GM23248 (cell line): ENCODE measurements around the gene ATP9A. TPM values are rescaled to one million over a fixed set of nuclear protein-coding genes. Genes with fewer than 3 reads are reported as not detected.
A peak's percentile ranks its signal among the peaks of the same experiment; 100 is the strongest.

Experiments
- DNase-seq: peaks from one replicate; pipeline ENCODE4 v3.0.0-alpha.2; 2015
- H2AFZ ChIP-seq: fragments of 200-600 bp; sonication (generic); 2 replicates; pipeline ENCODE4 v1.6.1; 2016; ENCODE audit warnings: antibody characterized with exemption
- H3F3A ChIP-seq: fragments of 200-600 bp; sonication (generic); 2 replicates; pipeline ENCODE4 v1.6.1; 2016; ENCODE audit warnings: mild to moderate bottlenecking, antibody characterized with exemption, mixed run types; ENCODE audit not compliant: insufficient read depth
- H3K27ac ChIP-seq: fragments of 200-600 bp; sonication (generic); 2 replicates; pipeline ENCODE4 v1.5.1; 2016; ENCODE audit warnings: mild to moderate bottlenecking
- H3K27me3 ChIP-seq: fragments of 200-600 bp; sonication (generic); replicated peaks from 2 replicates; pipeline ENCODE4 v1.6.1; 2016; ENCODE audit warnings: mild to moderate bottlenecking; ENCODE audit not compliant: insufficient read depth
- H3K36me3 ChIP-seq: fragments of 200-600 bp; sonication (generic); 2 replicates; pipeline ENCODE4 v1.6.1; 2016; ENCODE audit warnings: low read depth, mild to moderate bottlenecking
- H3K4me1 ChIP-seq: fragments of 200-600 bp; sonication (generic); 2 replicates; pipeline ENCODE4 v1.6.1; 2016; ENCODE audit warnings: mild to moderate bottlenecking; ENCODE audit not compliant: insufficient read depth
- H3K4me2 ChIP-seq: fragments of 200-600 bp; sonication (generic); one replicate; pipeline ENCODE4 v1.6.1; 2016; ENCODE audit warnings: mild to moderate bottlenecking; ENCODE audit not compliant: unreplicated experiment
- H3K4me3 ChIP-seq: fragments of 200-600 bp; sonication (generic); 2 replicates; pipeline ENCODE4 v1.5.1; 2016; ENCODE audit warnings: mild to moderate bottlenecking
- H3K79me2 ChIP-seq: fragments of 200-600 bp; sonication (generic); 2 replicates; pipeline ENCODE4 v1.6.1; 2016; ENCODE audit warnings: mild to moderate bottlenecking; ENCODE audit not compliant: insufficient read depth
- H3K9ac ChIP-seq: fragments of 200-600 bp; sonication (generic); 2 replicates; pipeline ENCODE4 v1.6.1; 2016; ENCODE audit warnings: mild to moderate bottlenecking
- H3K9me2 ChIP-seq: fragments of 200-600 bp; sonication (generic); 2 replicates; pipeline ENCODE4 v1.6.1; 2016; ENCODE audit warnings: mixed run types, mild to moderate bottlenecking, moderate library complexity; ENCODE audit not compliant: insufficient read depth
- H3K9me3 ChIP-seq: fragments of 200-600 bp; sonication (generic); one replicate; pipeline ENCODE4 v1.6.1; 2017; ENCODE audit warnings: low read depth
- H4K20me1 ChIP-seq: fragments of 200-600 bp; sonication (generic); 2 replicates; pipeline ENCODE4 v1.6.0; 2016; ENCODE audit not compliant: insufficient read depth
- EZH2 ChIP-seq: fragments of 200-600 bp; sonication (generic); IDR thresholded peaks from 2 replicates; pipeline ENCODE4 v1.6.1; 2018; ENCODE audit warnings: antibody characterized with exemption, mild to moderate bottlenecking; ENCODE audit not compliant: insufficient read depth, poor library complexity, severe bottlenecking
- EZH2phosphoT487 ChIP-seq: fragments of 200-600 bp; sonication (generic); IDR thresholded peaks from 2 replicates; pipeline ENCODE4 v1.6.1; 2018; ENCODE audit warnings: antibody characterized with exemption, moderate library complexity, mild to moderate bottlenecking, low read depth; ENCODE audit not compliant: insufficient read depth
- WGBS, 2 experiments: methylation state at CpG; one replicate each; pipeline ENCODE4 v1.1.6; 2015 to 2017; ENCODE audit warnings: low lambda C conversion rate in 2 of 2, low coverage in 1 of 2; ENCODE audit errors: missing lambda C conversion rate in 2 of 2; 5-methylcytosine and 5-hydroxymethylcytosine counted together
- in situ Hi-C: fragments of 300-500 bp; cut with MboI; formaldehyde crosslinking; loops from 2 replicates; pipeline ENCODE4 v1.15.0; 2020
- polyA plus RNA-seq: library from polyadenylated mRNA; unstranded; fragments of >200 nt; fragmentation: Nextera tagmentation; extraction: Ambion mirVana; gene quantifications from 2 replicates; pipeline ENCODE4 v1.2.1, GENCODE V29; 2016
- total RNA-seq: library from RNA; depleted of rRNA; stranded (reverse); fragments of >200 nt; shearing (Covaris generic); gene quantifications from 2 replicates; pipeline ENCODE4 v1.2.3, GENCODE V29; 2014

Gene ATP9A
- total and polyA plus RNA-seq, 2 experiments from 2014 or later, result 6.9 to 15.9 TPM

DNA sequence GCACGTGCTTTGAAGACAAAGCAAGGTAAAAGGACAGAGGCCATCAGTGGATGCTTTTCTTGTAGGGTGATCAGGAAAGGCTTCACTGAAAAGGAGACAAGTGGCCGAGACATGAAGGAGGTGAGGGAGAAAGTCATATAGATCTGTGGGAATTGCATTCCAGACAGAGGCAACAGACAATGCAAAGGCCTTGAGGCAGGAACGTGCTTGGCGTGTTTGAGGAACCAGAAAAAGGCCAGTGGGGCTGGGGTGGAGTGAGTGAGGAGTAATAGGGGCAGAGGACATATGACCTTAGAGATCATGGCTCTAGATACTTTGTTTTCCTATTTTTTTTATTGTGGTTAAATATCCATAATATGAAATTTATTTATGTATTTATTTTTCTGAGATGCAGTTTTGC, 44.7 kb upstream of the ATP9A start:
- TF ChIP-seq EZH2 (no peak), EZH2phosphoT487 (no peak)
- H3K36me3 ChIP-seq, result no peaks in the 10 kb centered on the region
- no peak overlapping the region for H3K4me2 ChIP-seq
- H3K4me3 ChIP-seq, result no peak overlapping the region
- H3K9ac ChIP-seq, result no peak overlapping the region
- H2AFZ ChIP-seq, result no peak overlapping the region
- WGBS, 2 experiments, result 68 to 73% methylated on average over 4 of the region's 4 CpGs
- no peaks in the 10 kb centered on the region for H3K79me2 ChIP-seq
- H3F3A ChIP-seq, result no peaks in the 10 kb centered on the region
- no peak for DNase-seq
- H3K27me3 ChIP-seq, result 0 out of 2 replicates have a peak, but pooled peaks cover 15% of the 10 kb centered on the region
- no peaks in the 10 kb centered on the region for H3K9me2 ChIP-seq
- H3K4me1 ChIP-seq, result no peaks in the 10 kb centered on the region
- no peaks in the 10 kb centered on the region for H3K9me3 ChIP-seq
- H3K27ac ChIP-seq, result no peak overlapping the region
- in situ Hi-C loops, result no loop called here
- no peaks in the 10 kb centered on the region for H4K20me1 ChIP-seq

DNA sequence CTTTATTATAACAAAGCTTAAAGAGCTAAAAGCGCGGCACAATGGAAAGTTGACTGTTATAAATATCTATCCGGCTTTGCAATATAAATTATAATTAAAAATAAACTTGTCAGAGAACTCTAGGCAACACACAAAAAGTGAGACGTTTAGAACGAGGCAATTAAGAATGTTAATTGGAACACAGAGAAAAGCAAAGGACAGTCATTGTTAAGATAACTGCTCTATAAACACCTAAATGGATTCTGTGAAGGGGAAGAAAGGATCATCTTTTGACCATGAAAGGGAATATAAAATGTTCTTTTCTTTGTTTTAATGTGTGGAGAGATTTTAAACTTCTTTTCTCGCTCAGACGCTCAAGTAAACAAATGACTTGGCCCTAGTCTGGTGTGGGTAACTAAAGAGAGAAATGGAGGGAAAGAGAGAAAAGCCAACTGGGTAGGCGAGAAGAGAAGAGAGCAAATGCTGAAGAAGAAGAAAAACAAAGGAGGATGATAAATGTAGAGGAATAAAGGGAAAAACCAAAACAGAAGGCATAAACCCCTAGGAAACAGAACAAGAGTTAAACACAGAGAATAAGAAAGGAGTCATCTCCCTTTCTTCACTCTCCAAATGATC, 43.4 kb upstream of the ATP9A start:
- Histone ChIP-seq H3K4me2 (no peak overlapping the region), H4K20me1 (no peaks in the 10 kb centered on the region), H3K27me3 (0 out of 2 replicates have a peak, but pooled peaks cover 12% of the 10 kb centered on the region), H3F3A (no peaks in the 10 kb centered on the region), H3K4me3 (no peak overlapping the region), H3K9me2 (no peaks in the 10 kb centered on the region), H2AFZ (no peak overlapping the region), H3K36me3 (no peaks in the 10 kb centered on the region), H3K27ac (no peak overlapping the region), H3K4me1 (no peaks in the 10 kb centered on the region), H3K9me3 (no peaks in the 10 kb centered on the region), H3K9ac (no peak overlapping the region), H3K79me2 (no peaks in the 10 kb centered on the region)
- DNase-seq, result no peak
- no peak for TF ChIP-seq EZH2
- TF ChIP-seq EZH2phosphoT487, result no peak
- WGBS, 2 experiments, result 77% methylated on average over 8 of the region's 8 CpGs
- in situ Hi-C loops, result no loop called here

DNA sequence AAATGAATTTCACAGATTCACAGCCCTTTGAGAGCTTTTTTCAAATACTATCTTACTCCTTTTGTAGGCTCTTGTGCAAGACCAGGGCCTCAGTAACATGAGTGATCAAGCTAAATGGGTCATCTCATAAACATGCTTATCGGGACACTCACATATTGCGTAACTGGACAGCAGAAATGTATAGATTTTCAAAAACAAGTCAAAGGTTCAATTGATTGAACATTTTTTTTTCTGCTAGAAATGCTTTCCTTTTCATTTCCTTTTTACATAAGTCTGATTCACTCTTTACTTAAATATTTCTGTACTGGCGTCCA, 42.8 kb upstream of the ATP9A start:
- TF ChIP-seq EZH2 (no peak), EZH2phosphoT487 (no peak)
- no peaks in the 10 kb centered on the region for H3K9me2 ChIP-seq
- no peak overlapping the region for H3K27ac ChIP-seq
- H3K4me1 ChIP-seq, result no peaks in the 10 kb centered on the region
- peak; percentile 47 for DNase-seq
- 0 out of 2 replicates have a peak, but pooled peaks cover 10% of the 10 kb centered on the region for H3K27me3 ChIP-seq
- H3K4me2 ChIP-seq, result no peak overlapping the region
- no peaks in the 10 kb centered on the region for H3K9me3 ChIP-seq
- no peaks in the 10 kb centered on the region for H3K79me2 ChIP-seq
- no peak overlapping the region for H3K9ac ChIP-seq
- no peak overlapping the region for H2AFZ ChIP-seq
- 68 to 71% methylated on average over 3 of the region's 3 CpGs for WGBS, 2 experiments
- H3K4me3 ChIP-seq, result no peak overlapping the region
- H3F3A ChIP-seq, result no peaks in the 10 kb centered on the region
- H4K20me1 ChIP-seq, result no peaks in the 10 kb centered on the region
- H3K36me3 ChIP-seq, result no peaks in the 10 kb centered on the region
- in situ Hi-C loops, result no loop called here

DNA sequence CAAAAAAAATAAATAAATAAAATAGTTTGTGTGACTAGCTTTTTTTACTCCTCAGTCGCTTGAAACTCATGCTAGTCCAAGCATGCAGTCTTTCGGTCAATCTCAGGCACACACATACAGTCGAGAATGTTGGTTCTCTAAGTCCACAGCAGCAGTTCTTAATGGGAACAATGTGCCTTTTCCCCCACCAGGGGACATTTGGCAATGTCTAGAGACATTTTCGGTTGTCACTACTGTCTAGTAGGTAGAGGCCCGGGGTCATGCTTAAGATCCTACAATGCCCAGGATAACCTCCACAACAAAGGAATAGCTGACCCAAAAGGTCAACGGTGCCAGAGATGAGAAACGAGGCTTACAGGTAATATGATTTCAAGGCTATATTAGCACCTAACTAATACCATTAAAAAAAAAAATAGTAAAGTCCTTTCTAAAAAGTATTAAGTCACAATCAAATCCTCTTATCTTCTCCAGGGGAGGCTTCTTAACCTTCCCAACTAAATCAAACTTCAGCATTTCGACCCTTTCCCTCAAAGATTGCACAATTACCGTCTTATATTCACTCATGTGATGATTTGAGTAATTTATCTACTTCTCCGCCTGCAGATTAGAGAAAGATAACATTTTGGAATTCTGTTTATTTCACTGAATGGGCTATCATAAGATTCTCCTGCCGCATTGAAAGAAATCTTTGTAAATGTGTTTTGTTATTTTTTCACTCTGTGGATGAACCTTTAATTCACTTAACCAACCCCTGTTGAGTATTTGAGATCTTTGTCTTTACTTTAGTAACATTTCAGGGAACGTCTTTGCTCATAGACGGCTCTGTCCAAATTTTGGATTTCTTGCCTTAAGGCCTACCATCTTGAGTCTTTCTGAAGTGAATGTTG, 42.2 kb upstream of the ATP9A start:
- 0 out of 2 replicates have a peak, but pooled peaks cover 10% of the 10 kb centered on the region for H3K27me3 ChIP-seq
- in situ Hi-C loops, result no loop called here
- no peak overlapping the region for H3K27ac ChIP-seq
- no peak for DNase-seq
- H2AFZ ChIP-seq, result no peak overlapping the region
- H3K9ac ChIP-seq, result no peak overlapping the region
- no peak overlapping the region for H3K4me2 ChIP-seq
- no peaks in the 10 kb centered on the region for H3K9me2 ChIP-seq
- H3K36me3 ChIP-seq, result no peaks in the 10 kb centered on the region
- TF ChIP-seq EZH2 (no peak), EZH2phosphoT487 (no peak)
- WGBS, 2 experiments, result 91 to 92% methylated on average over 13 of the region's 13 CpGs
- no peaks in the 10 kb centered on the region for H3F3A ChIP-seq
- H3K79me2 ChIP-seq, result no peaks in the 10 kb centered on the region
- H4K20me1 ChIP-seq, result no peaks in the 10 kb centered on the region
- no peaks in the 10 kb centered on the region for H3K9me3 ChIP-seq
- no peak overlapping the region for H3K4me3 ChIP-seq
- no peaks in the 10 kb centered on the region for H3K4me1 ChIP-seq
